IMR-90 (cell line): ENCODE measurements around the gene PIEZO2. TPM values are rescaled to one million over a fixed set of nuclear protein-coding genes. Genes with fewer than 3 reads are reported as not detected.

ENCODE experiments used
- ATAC-seq: fragments of 200-7000 bp; cut with Tn5 transposase; 2 replicates; pipeline ENCODE4 v1.9.1; 2020; ENCODE audit warnings: low read depth, mild to moderate bottlenecking, moderate library complexity
- BruUV-seq: library from RNA; stranded (reverse); fragments of 400-500 nt; replicated peaks from 2 replicates; lab custom pipeline; 2021; lab: Mats Ljungman, UMichigan
- CTCF ChIA-PET: fragments of 300-600 bp; formaldehyde crosslinking; extraction: SDS; loops from one replicate; lab custom pipeline; 2021; ENCODE audit warnings: antibody characterized with exemption; lab: Yijun Ruan, JAX
- POLR2A ChIA-PET: fragments of 300-600 bp; sonication (Branson Sonifier 250); formaldehyde crosslinking; loops from one replicate; lab custom pipeline; 2022; ENCODE audit warnings: antibody characterized with exemption; ENCODE audit not compliant: unreplicated experiment; lab: Charles Lee
- DNase-seq: peaks from one replicate; pipeline ENCODE4 v3.0.0; 2013
- H2AFZ ChIP-seq: replicated peaks from 2 replicates; pipeline ENCODE3; 2013; ENCODE audit warnings: low read length, mild to moderate bottlenecking; ENCODE audit not compliant: poor library complexity
- H2AK5ac ChIP-seq: 2 replicates; pipeline ENCODE4 v1.6.1; 2013; ENCODE audit warnings: low read depth, low read length, inconsistent platforms
- H2AK9ac ChIP-seq: replicated peaks from 2 replicates; pipeline ENCODE3; 2013; ENCODE audit warnings: mild to moderate bottlenecking, low read depth, low read length, moderate library complexity; ENCODE audit not compliant: poor library complexity
- H2BK120ac ChIP-seq: 2 replicates; pipeline ENCODE4 v1.6.1; 2013; ENCODE audit warnings: low read depth, low read length, inconsistent platforms
- H2BK15ac ChIP-seq: 3 replicates; pipeline ENCODE4 v1.6.1; 2013; ENCODE audit warnings: low read depth, low read length, inconsistent platforms
- H2BK20ac ChIP-seq: 2 replicates; pipeline ENCODE4 v1.6.1; 2013; ENCODE audit warnings: low read depth, mild to moderate bottlenecking, inconsistent platforms, low read length, moderate library complexity
- H2BK5ac ChIP-seq: 2 replicates; pipeline ENCODE4 v1.6.1; 2013; ENCODE audit warnings: mild to moderate bottlenecking, low read depth, low read length, inconsistent platforms; ENCODE audit not compliant: poor library complexity, severe bottlenecking
- H3K14ac ChIP-seq: replicated peaks from 2 replicates; pipeline ENCODE4 v1.6.1; 2013; ENCODE audit warnings: low read depth, low read length, inconsistent platforms
- H3K18ac ChIP-seq: 2 replicates; pipeline ENCODE4 v1.6.1; 2013; ENCODE audit warnings: low read depth, low read length, control low read depth
- H3K23ac ChIP-seq: 2 replicates; pipeline ENCODE4 v1.6.1; 2013; ENCODE audit warnings: low read depth, low read length, inconsistent platforms
- H3K27ac ChIP-seq: 2 replicates; pipeline ENCODE4 v1.5.1; 2013; ENCODE audit warnings: mild to moderate bottlenecking, control low read depth, low read length; ENCODE audit not compliant: insufficient read depth
- H3K27me3 ChIP-seq: 2 replicates; pipeline ENCODE4 v1.6.1; 2013; ENCODE audit warnings: low read length; ENCODE audit not compliant: control insufficient read depth, insufficient read depth
- H3K36me3 ChIP-seq: 2 replicates; pipeline ENCODE4 v1.6.1; 2013; ENCODE audit warnings: low read length, mixed read lengths; ENCODE audit not compliant: control insufficient read depth, insufficient read depth
- H3K4ac ChIP-seq: 2 replicates; pipeline ENCODE4 v1.6.1; 2013; ENCODE audit warnings: low read depth, low read length, inconsistent platforms
- H3K4me1 ChIP-seq: 2 replicates; pipeline ENCODE4 v1.6.1; 2013; ENCODE audit warnings: low read length, mixed read lengths; ENCODE audit not compliant: control insufficient read depth, insufficient read depth
- H3K4me2 ChIP-seq: 2 replicates; pipeline ENCODE4 v1.6.1; 2013; ENCODE audit warnings: low read depth, mild to moderate bottlenecking, control low read depth, low read length, moderate library complexity
- H3K4me3 ChIP-seq: 2 replicates; pipeline ENCODE4 v1.5.1; 2013; ENCODE audit warnings: low read depth, mild to moderate bottlenecking, control low read depth, low read length, moderate library complexity; ENCODE audit not compliant: insufficient read depth
- H3K56ac ChIP-seq: 2 replicates; pipeline ENCODE4 v1.6.1; 2013; ENCODE audit warnings: low read length, inconsistent platforms; ENCODE audit not compliant: insufficient read depth; ENCODE audit errors: extremely low read depth
- H3K79me1 ChIP-seq, 2 experiments: 2 replicates each; pipeline ENCODE4 v1.6.1; 2013; ENCODE audit warnings: low read length in 2 of 2, inconsistent platforms in 1 of 2, low read depth in 1 of 2
- H3K9ac ChIP-seq: 2 replicates; pipeline ENCODE4 v1.6.1; 2013; ENCODE audit warnings: low read depth, low read length, control low read depth
- H3K9me1 ChIP-seq: 2 replicates; pipeline ENCODE4 v1.6.1; 2013; ENCODE audit warnings: low read length, inconsistent platforms; ENCODE audit not compliant: insufficient read depth
- H3K9me3 ChIP-seq: 2 replicates; pipeline ENCODE4 v1.6.1; 2013; ENCODE audit warnings: low read length; ENCODE audit not compliant: control insufficient read depth, insufficient read depth
- H4K20me1 ChIP-seq: 2 replicates; pipeline ENCODE4 v1.6.1; 2013; ENCODE audit warnings: low read length, inconsistent platforms; ENCODE audit not compliant: insufficient read depth
- H4K5ac ChIP-seq: 2 replicates; pipeline ENCODE4 v1.6.1; 2013; ENCODE audit warnings: mild to moderate bottlenecking, low read depth, low read length, control low read depth
- H4K8ac ChIP-seq, 2 experiments: 2 replicates each; pipeline ENCODE4 v1.6.1; 2013; ENCODE audit warnings: low read depth in 2 of 2, low read length in 2 of 2, control low read depth in 1 of 2, inconsistent platforms in 1 of 2
- H4K91ac ChIP-seq: 2 replicates; pipeline ENCODE4 v1.6.1; 2013; ENCODE audit warnings: low read depth, low read length, inconsistent platforms; ENCODE audit not compliant: insufficient read depth
- BHLHE40 ChIP-seq: fragments of 150-350 bp; IDR thresholded peaks from 2 replicates; pipeline ENCODE4 v1.6.1; 2016; ENCODE audit warnings: mild to moderate bottlenecking, low read depth, low read length
- CEBPB ChIP-seq: IDR thresholded peaks from 2 replicates; pipeline ENCODE4 v1.6.1; 2012; ENCODE audit warnings: low read depth, low read length, improper control_type of control experiment
- CHD1 ChIP-seq: IDR thresholded peaks from 2 replicates; pipeline ENCODE4 v1.6.1; 2012; ENCODE audit warnings: low read depth, low read length, improper control_type of control experiment
- MAFK ChIP-seq: IDR thresholded peaks from 2 replicates; pipeline ENCODE4 v1.6.1; 2012; ENCODE audit warnings: low read depth, low read length, improper control_type of control experiment
- MAZ ChIP-seq: IDR thresholded peaks from 2 replicates; pipeline ENCODE4 v1.6.1; 2012; ENCODE audit warnings: low read depth, mild to moderate bottlenecking, low read length, improper control_type of control experiment, moderate library complexity, borderline replicate concordance
- MXI1 ChIP-seq: IDR thresholded peaks from 2 replicates; pipeline ENCODE4 v1.6.1; 2012; ENCODE audit warnings: low read depth, mild to moderate bottlenecking, low read length, moderate library complexity, borderline replicate concordance
- NFE2L2 ChIP-seq: fragments of 150-350 bp; IDR thresholded peaks from 2 replicates; pipeline ENCODE4 v1.6.1; 2016; ENCODE audit warnings: low read depth, mild to moderate bottlenecking, low read length
- POLR2A ChIP-seq: IDR thresholded peaks from 2 replicates; pipeline ENCODE4 v1.6.1; 2012; ENCODE audit warnings: mild to moderate bottlenecking, low read depth, low read length
- RAD21 ChIP-seq: IDR thresholded peaks from 2 replicates; pipeline ENCODE4 v1.6.1; 2012; ENCODE audit warnings: low read length, improper control_type of control experiment
- RFX5 ChIP-seq: IDR thresholded peaks from 2 replicates; pipeline ENCODE4 v1.8.0; 2012; ENCODE audit warnings: low read depth, mild to moderate bottlenecking, low read length, moderate library complexity
- SMC3 ChIP-seq: fragments of 150-350 bp; IDR thresholded peaks from 2 replicates; pipeline ENCODE4 v1.6.1; 2016; ENCODE audit warnings: low read depth, mild to moderate bottlenecking, antibody characterized with exemption, low read length, moderate library complexity
- WGBS, 2 experiments: methylation state at CpG; one replicate each; pipeline versions ENCODE4 v1.1.5 to v1.1.7; 2013; ENCODE audit warnings: missing lambda C conversion rate in 2 of 2; ENCODE audit not compliant: insufficient read length in 1 of 2; ENCODE audit errors: extremely low coverage in 2 of 2; 5-methylcytosine and 5-hydroxymethylcytosine counted together
- dilution Hi-C: fragments of 300-500 bp; cut with HindIII; formaldehyde crosslinking; loops from one replicate; pipeline ENCODE4 v1.14.3; 2018; ENCODE audit warnings: low sequenced_read_pairs; ENCODE audit not compliant: unreplicated experiment
- in situ Hi-C: fragments of 300-500 bp; cut with MboI; formaldehyde crosslinking; loops from 3 replicates; pipeline ENCODE4 v1.14.3; 2019; ENCODE audit warnings: low sequenced_read_pairs, inconsistent platforms, mixed read lengths
- intact Hi-C: fragments of 100-400 bp; cut with micrococcal nuclease; formaldehyde crosslinking; loops from 2 replicates; pipeline ENCODE4 v1.10.0; 2022
- polyA plus RNA-seq, 3 experiments: library from polyadenylated mRNA; depleted of rRNA; stranded (reverse); fragments of >200 nt; gene quantifications; 2 replicates each; pipeline ENCODE4 v1.2.3, GENCODE V29; 2012; ENCODE audit warnings: low replicate concordance in 1 of 3
- total RNA-seq: library from RNA; depleted of rRNA; stranded (reverse); fragments of >200 nt; gene quantifications from 2 replicates; pipeline ENCODE4 v1.2.3, GENCODE V29; 2012
- TF ChIP-seq, protein P1 (sequence below): conservative IDR thresholded peaks from 2 replicates; pipeline ENCODE4 v1.5.1; 2012; ENCODE audit warnings: mild to moderate bottlenecking, low read depth, low read length, improper control_type of control experiment
- TF ChIP-seq, protein P2 (sequence below): fragments of 150-350 bp; IDR thresholded peaks from 2 replicates; pipeline ENCODE4 v1.6.1; 2017; ENCODE audit warnings: mild to moderate bottlenecking, antibody characterized with exemption, low read length, low read depth
- TF ChIP-seq, protein P3 (sequence below): fragments of 150-350 bp; IDR thresholded peaks from 2 replicates; pipeline ENCODE4 v1.6.1; 2016; ENCODE audit warnings: low read depth, mild to moderate bottlenecking, low read length, moderate library complexity, borderline replicate concordance

PIEZO2 gene
- total and polyA plus RNA-seq, 2 of the 4 experiments (the other 2 are of a cell fraction), result 2.4 to 4.1 TPM

- ChIA-PET CTCF (no interaction called here), POLR2A (no interaction called here)
- Histone ChIP-seq H3K23ac (no peak overlapping the region; the same call in 1 of the 2 replicates), H3K9me1 (no peaks in the 10 kb centered on the region), H3K9me3 (no peaks in the 10 kb centered on the region), H2BK15ac (no peak overlapping the region), H3K18ac (no peak overlapping the region), H3K9ac (no peak overlapping the region), H3K4ac (no peak overlapping the region), H3K27me3 (no peaks in the 10 kb centered on the region), H2BK20ac (no peak overlapping the region), H3K4me2 (no peak overlapping the region), H2AFZ (no peak overlapping the region), H2AK9ac (no peak overlapping the region), H4K20me1 (no peaks in the 10 kb centered on the region), H3K36me3 (no peaks in the 10 kb centered on the region), H4K91ac (no peak overlapping the region), H3K4me3 (no peak overlapping the region), H3K4me1 (peaks cover 6% of the 10 kb centered on the region; the same call in 1 of the 2 replicates), H2BK5ac (no peak overlapping the region), H3K14ac (no peak overlapping the region), H3K27ac (no peak overlapping the region), H3K56ac (no peak overlapping the region), H2AK5ac (no peak overlapping the region), H3K79me1 (0 out of 4 replicates have a peak, but pooled peaks cover under 1 to 2% of the 10 kb centered on the region in 2 experiments), H2BK120ac (no peak overlapping the region), H4K8ac (no peak overlapping the region), H4K5ac (no peak overlapping the region)
- dilution Hi-C loops, result no loop called here
- no peak for ATAC-seq
- WGBS, 2 experiments, result 86% methylated on average over 1 of the region's 10 CpGs; no CpG with 5 or more reads in 1 of the 2 experiments
- intact Hi-C loops, result no loop called here
- in situ Hi-C loops, result no loop called here
- no TSS peak for BruUV-seq
- DNase-seq, result no peak
- TF ChIP-seq SMC3 (no peak), CEBPB (no peak), MXI1 (no peak), MAZ (no peak), RAD21 (no peak), BHLHE40 (no peak), MAFK (no peak), POLR2A (no peak), CHD1 (no peak), RFX5 (no peak), NFE2L2 (no peak)
- TF ChIP-seq, protein P1, sequence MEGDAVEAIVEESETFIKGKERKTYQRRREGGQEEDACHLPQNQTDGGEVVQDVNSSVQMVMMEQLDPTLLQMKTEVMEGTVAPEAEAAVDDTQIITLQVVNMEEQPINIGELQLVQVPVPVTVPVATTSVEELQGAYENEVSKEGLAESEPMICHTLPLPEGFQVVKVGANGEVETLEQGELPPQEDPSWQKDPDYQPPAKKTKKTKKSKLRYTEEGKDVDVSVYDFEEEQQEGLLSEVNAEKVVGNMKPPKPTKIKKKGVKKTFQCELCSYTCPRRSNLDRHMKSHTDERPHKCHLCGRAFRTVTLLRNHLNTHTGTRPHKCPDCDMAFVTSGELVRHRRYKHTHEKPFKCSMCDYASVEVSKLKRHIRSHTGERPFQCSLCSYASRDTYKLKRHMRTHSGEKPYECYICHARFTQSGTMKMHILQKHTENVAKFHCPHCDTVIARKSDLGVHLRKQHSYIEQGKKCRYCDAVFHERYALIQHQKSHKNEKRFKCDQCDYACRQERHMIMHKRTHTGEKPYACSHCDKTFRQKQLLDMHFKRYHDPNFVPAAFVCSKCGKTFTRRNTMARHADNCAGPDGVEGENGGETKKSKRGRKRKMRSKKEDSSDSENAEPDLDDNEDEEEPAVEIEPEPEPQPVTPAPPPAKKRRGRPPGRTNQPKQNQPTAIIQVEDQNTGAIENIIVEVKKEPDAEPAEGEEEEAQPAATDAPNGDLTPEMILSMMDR, result no peak
- TF ChIP-seq, protein P2, sequence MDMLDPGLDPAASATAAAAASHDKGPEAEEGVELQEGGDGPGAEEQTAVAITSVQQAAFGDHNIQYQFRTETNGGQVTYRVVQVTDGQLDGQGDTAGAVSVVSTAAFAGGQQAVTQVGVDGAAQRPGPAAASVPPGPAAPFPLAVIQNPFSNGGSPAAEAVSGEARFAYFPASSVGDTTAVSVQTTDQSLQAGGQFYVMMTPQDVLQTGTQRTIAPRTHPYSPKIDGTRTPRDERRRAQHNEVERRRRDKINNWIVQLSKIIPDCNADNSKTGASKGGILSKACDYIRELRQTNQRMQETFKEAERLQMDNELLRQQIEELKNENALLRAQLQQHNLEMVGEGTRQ, result no peak
- TF ChIP-seq, protein P3, sequence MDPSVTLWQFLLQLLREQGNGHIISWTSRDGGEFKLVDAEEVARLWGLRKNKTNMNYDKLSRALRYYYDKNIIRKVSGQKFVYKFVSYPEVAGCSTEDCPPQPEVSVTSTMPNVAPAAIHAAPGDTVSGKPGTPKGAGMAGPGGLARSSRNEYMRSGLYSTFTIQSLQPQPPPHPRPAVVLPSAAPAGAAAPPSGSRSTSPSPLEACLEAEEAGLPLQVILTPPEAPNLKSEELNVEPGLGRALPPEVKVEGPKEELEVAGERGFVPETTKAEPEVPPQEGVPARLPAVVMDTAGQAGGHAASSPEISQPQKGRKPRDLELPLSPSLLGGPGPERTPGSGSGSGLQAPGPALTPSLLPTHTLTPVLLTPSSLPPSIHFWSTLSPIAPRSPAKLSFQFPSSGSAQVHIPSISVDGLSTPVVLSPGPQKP, result no peak
Observed at GRCh38 chr18:11096839-11097750, 52.3 kb downstream of the PIEZO2 start.
